Measurements from ENCODE around the gene MOCOS. TPM values are rescaled to one million over a fixed set of nuclear protein-coding genes. Genes with fewer than 3 reads are reported as not detected.

MOCOS gene
- polyA plus RNA-seq, 1 donor (not counting 4 experiments of a cell fraction or from before 2014, with no cell fraction given), result 2.8 TPM

- Histone ChIP-seq H3K9me3 (ENCODE audit: control insufficient read depth, low read depth, low read length) (no peaks in the 10 kb centered on the region), H2AFZ (ENCODE audit: control insufficient read depth, low read length) (no peak overlapping the region), H3K4me3 (ENCODE audit: control insufficient read depth in 2 of 3, extremely low read depth in 1 of 3, insufficient read depth in 2 of 3, low read depth in 1 of 3, low read length in 3 of 3) (no peak overlapping the region), H3K27ac (ENCODE audit: control insufficient read depth, insufficient read depth, low read length) (no peak overlapping the region), H3K4me2 (ENCODE audit: control insufficient read depth, extremely low read depth, insufficient read depth, low read depth, low read length) (no peak overlapping the region), H3K9ac (ENCODE audit: control insufficient read depth, extremely low read depth, insufficient read depth, low read length) (no peak overlapping the region), H3K36me3 (ENCODE audit: control insufficient read depth in 2 of 2, extremely low read depth in 1 of 2, insufficient read depth in 2 of 2, low read length in 2 of 2) (no peaks in the 10 kb centered on the region), H3K9me1 (ENCODE audit: control insufficient read depth, extremely low read depth, insufficient read depth, low read length) (no peaks in the 10 kb centered on the region), H4K20me1 (ENCODE audit: control insufficient read depth, extremely low read depth, insufficient read depth, low read length) (no peaks in the 10 kb centered on the region), H3K27me3 (ENCODE audit: control insufficient read depth, extremely low read depth, insufficient read depth, low read length) (no peaks in the 10 kb centered on the region), H3K79me2 (ENCODE audit: control insufficient read depth, insufficient read depth, low read length) (no peaks in the 10 kb centered on the region), H3K4me1 (ENCODE audit: control insufficient read depth, extremely low read depth, insufficient read depth, low read length) (peaks cover 10% of the 10 kb centered on the region)
- dilution Hi-C loops (cut with MboI; ENCODE audit: extremely low pct_ligation_motif_present, low sequenced_read_pairs), result no loop called here
- FAIRE-seq (no peak), DNase-seq (ENCODE audit: low read depth, low spot score) (no peak)
- no peak for TF ChIP-seq EZH2 (IDR thresholded peaks at IDR 0.05; ENCODE audit: low read length)
- no peak for TF ChIP-seq CTCF (optimal IDR thresholded peaks at IDR 0.05 in 1 of 3, IDR thresholded peaks at IDR 0.05 in 1 of 3, conservative IDR thresholded peaks at IDR 0.05 in 1 of 3; ENCODE audit: extremely low read depth in 1 of 3, insufficient read depth in 2 of 3, low read length in 3 of 3)
Measured at GRCh38 chr18:36212301-36213171, 25.2 kb downstream of the MOCOS start.

GRCh38 chr18:36214811-36215210 lies 27.5 kb downstream of the MOCOS start:
- no peak for DNase-seq (ENCODE audit: low read depth, low spot score)
- Histone ChIP-seq H3K4me1 (ENCODE audit: control insufficient read depth, extremely low read depth, insufficient read depth, low read length) (peaks cover 10% of the 10 kb centered on the region), H3K9me1 (ENCODE audit: control insufficient read depth, extremely low read depth, insufficient read depth, low read length) (no peaks in the 10 kb centered on the region), H3K27me3 (ENCODE audit: control insufficient read depth, extremely low read depth, insufficient read depth, low read length) (no peaks in the 10 kb centered on the region), H3K4me2 (ENCODE audit: control insufficient read depth, extremely low read depth, insufficient read depth, low read depth, low read length) (no peak overlapping the region), H3K79me2 (ENCODE audit: control insufficient read depth, insufficient read depth, low read length) (no peaks in the 10 kb centered on the region), H3K9me3 (ENCODE audit: control insufficient read depth, low read depth, low read length) (no peaks in the 10 kb centered on the region), H4K20me1 (ENCODE audit: control insufficient read depth, extremely low read depth, insufficient read depth, low read length) (no peaks in the 10 kb centered on the region), H2AFZ (ENCODE audit: control insufficient read depth, low read length) (no peak overlapping the region), H3K9ac (ENCODE audit: control insufficient read depth, extremely low read depth, insufficient read depth, low read length) (no peak overlapping the region), H3K4me3 (ENCODE audit: control insufficient read depth in 2 of 3, extremely low read depth in 1 of 3, insufficient read depth in 2 of 3, low read depth in 1 of 3, low read length in 3 of 3) (no peak overlapping the region), H3K27ac (ENCODE audit: control insufficient read depth, insufficient read depth, low read length) (no peak overlapping the region), H3K36me3 (ENCODE audit: control insufficient read depth in 2 of 2, extremely low read depth in 1 of 2, insufficient read depth in 2 of 2, low read length in 2 of 2) (no peaks in the 10 kb centered on the region)
- FAIRE-seq, result no peak
- dilution Hi-C loops (cut with MboI; ENCODE audit: extremely low pct_ligation_motif_present, low sequenced_read_pairs), result no loop called here
- TF ChIP-seq CTCF (optimal IDR thresholded peaks at IDR 0.05 in 1 of 3, IDR thresholded peaks at IDR 0.05 in 1 of 3, conservative IDR thresholded peaks at IDR 0.05 in 1 of 3; ENCODE audit: extremely low read depth in 1 of 3, insufficient read depth in 2 of 3, low read length in 3 of 3), result no peak
- TF ChIP-seq EZH2 (IDR thresholded peaks at IDR 0.05; ENCODE audit: low read length), result no peak

Data from keratinocyte (primary cell).